Measurements from ENCODE around the gene NCL.

- TF ChIP-seq CTCF (conservative IDR thresholded peaks at IDR 0.05) (no peak), ZFX (IDR thresholded peaks at IDR 0.05) (no peak)
These were observed 16.5 kb upstream of the NCL start for GRCh38 chr2:231480781-231481180.

Data from C4-2B (cell line).